Aorta (tissue), 5 donors: ENCODE measurements around the gene VPS13C. TPM values are rescaled to one million over a fixed set of nuclear protein-coding genes. Genes with fewer than 3 reads are reported as not detected.

Experiments used
- ATAC-seq: fragments of 200-7000 bp; cut with Tn5 transposase; one replicate; pipeline ENCODE4 v1.9.1; 2022; ENCODE audit warnings: moderate library complexity; ENCODE audit not compliant: low FRiP score
- DNase-seq, 2 donors: peaks; one replicate each; pipeline ENCODE4 v3.0.0-alpha.2; 2020
- H3K27ac ChIP-seq, 2 donors: one replicate each; pipeline ENCODE4 v1.5.1; 2013; ENCODE audit warnings: low read length in 2 of 2, mild to moderate bottlenecking in 2 of 2, moderate library complexity in 2 of 2, control low read depth in 1 of 2, inconsistent platforms in 1 of 2, low read depth in 1 of 2
- H3K27me3 ChIP-seq, 2 donors: one replicate each; pipeline ENCODE4 v1.6.1; 2013; ENCODE audit warnings: control low read depth in 1 of 2, low read length in 1 of 2, mild to moderate bottlenecking in 1 of 2, moderate library complexity in 1 of 2; ENCODE audit not compliant: insufficient read depth in 2 of 2, control insufficient read depth in 1 of 2
- H3K36me3 ChIP-seq, 2 donors: one replicate each; pipeline ENCODE4 v1.6.1; 2013; ENCODE audit warnings: control low read depth in 1 of 2, low read length in 1 of 2, mild to moderate bottlenecking in 1 of 2; ENCODE audit not compliant: insufficient read depth in 2 of 2, control insufficient read depth in 1 of 2
- H3K4me1 ChIP-seq, 2 donors: one replicate each; pipeline ENCODE4 v1.6.1; 2013; ENCODE audit warnings: low read length in 2 of 2, control low read depth in 1 of 2, mild to moderate bottlenecking in 1 of 2, moderate library complexity in 1 of 2; ENCODE audit not compliant: insufficient read depth in 2 of 2, control insufficient read depth in 1 of 2
- H3K4me3 ChIP-seq, 2 donors: one replicate each; pipeline ENCODE4 v1.5.1; 2013; ENCODE audit warnings: low read length in 2 of 2, control low read depth in 1 of 2, mild to moderate bottlenecking in 1 of 2
- H3K9me3 ChIP-seq: one replicate; pipeline ENCODE4 v1.6.1; 2013; ENCODE audit warnings: mild to moderate bottlenecking, low read length; ENCODE audit not compliant: control insufficient read depth
- WGBS, 2 donors: extraction: QIAGEN DNeasy Blood & Tissue Kit; methylation state at CpG; one replicate each; pipeline ENCODE4 v1.1.7; 2013; 5-methylcytosine and 5-hydroxymethylcytosine counted together
- intact Hi-C, 2 donors: fragments of 100-400 bp; cut with DNase I; formaldehyde crosslinking; loops; one replicate each; pipeline versions ENCODE4 v1.14.2 to v1.15.0; 2022
- polyA plus RNA-seq, 2 donors: library from polyadenylated mRNA; stranded (reverse); fragments of 200-250 nt; gene quantifications; one replicate each; pipeline ENCODE4 v1.2.3, GENCODE V29; 2013
- total RNA-seq, 2 donors: library from RNA; stranded (reverse); fragmentation: NEBNext Ultra II Directional; extraction: Animal tissue kit (Norgen Biotek cat#: 25700); gene quantifications; one replicate each; pipeline ENCODE4 v1.2.1, GENCODE V29; 2021
- donor health status: healthy with polysubstance abuse.
- donor health status: Bipolar disorder and iron deficiency.
- donor health status: DM: no; HTN: no; CAD: no.
- donor health status: DM: no; HTN: no; CAD: no.
- donor health status: DM: yes; HTN: yes; CAD: no.

VPS13C gene
- total and polyA plus RNA-seq, 4 donors = 3.1 to 123 (median 60.6) TPM

GRCh38 chr15:61946778-61947177, 113.5 kb downstream of the VPS13C start:
- ATAC-seq (no peak), DNase-seq (no peak)
- Histone ChIP-seq H3K4me1 (no peaks in the 10 kb centered on the region), H3K4me3 (no peak overlapping the region), H3K36me3 (peaks cover 0 to 2% of the 10 kb centered on the region in 2 donors), H3K27me3 (no peaks in the 10 kb centered on the region), H3K27ac (no peak overlapping the region), H3K9me3 (no peaks in the 10 kb centered on the region)
- intact Hi-C loops = no loop called here

GRCh38 chr15:61943992-61944391, 116.3 kb downstream of the VPS13C start:
- ATAC-seq = no peak
- Histone ChIP-seq H3K27ac (no peak overlapping the region), H3K36me3 (peaks cover 2% of the 10 kb centered on the region in 2 donors), H3K9me3 (no peaks in the 10 kb centered on the region), H3K4me3 (no peak overlapping the region), H3K27me3 (no peaks in the 10 kb centered on the region), H3K4me1 (no peaks in the 10 kb centered on the region)
- intact Hi-C loops = no loop called here
- 93 to 98% methylated on average over 2 of the region's 2 CpGs for WGBS, 2 donors
- no peak for DNase-seq

- ATAC-seq (no peak), DNase-seq (no peak)
- intact Hi-C loops = no loop called here
- Histone ChIP-seq H3K4me1 (no peaks in the 10 kb centered on the region), H3K27ac (no peak overlapping the region), H3K4me3 (no peak overlapping the region), H3K36me3 (peaks cover 0 to 4% of the 10 kb centered on the region in 2 donors), H3K9me3 (no peaks in the 10 kb centered on the region), H3K27me3 (no peaks in the 10 kb centered on the region)
- WGBS, 2 donors = 71 to 86% methylated on average over 1 of the region's 1 CpG
Measured at GRCh38 chr15:61938249-61938648, 122.0 kb downstream of the VPS13C start.

- no peak for ATAC-seq
- peaks cover 0 to 4% of the 10 kb centered on the region in 2 donors for H3K36me3 ChIP-seq
- H3K9me3 ChIP-seq = no peaks in the 10 kb centered on the region
- no peak overlapping the region for H3K4me3 ChIP-seq
- no peaks in the 10 kb centered on the region for H3K27me3 ChIP-seq
- no peak overlapping the region for H3K27ac ChIP-seq
- 82 to 89% methylated on average over 4 of the region's 4 CpGs for WGBS, 2 donors
- intact Hi-C loops = no loop called here
- H3K4me1 ChIP-seq = no peaks in the 10 kb centered on the region
- no peak for DNase-seq
Measured at GRCh38 chr15:61936528-61937195, 123.6 kb downstream of the VPS13C start.

- Histone ChIP-seq H3K27me3 (no peaks in the 10 kb centered on the region), H3K9me3 (no peaks in the 10 kb centered on the region), H3K27ac (no peak overlapping the region), H3K4me3 (no peak overlapping the region), H3K36me3 (peaks cover 0 to 3% of the 10 kb centered on the region in 2 donors), H3K4me1 (no peaks in the 10 kb centered on the region)
- WGBS, 2 donors = 94 to 97% methylated on average over 4 of the region's 4 CpGs
- ATAC-seq (no peak), DNase-seq (no peak)
- intact Hi-C loops = no loop called here
Measured at GRCh38 chr15:61935493-61935892, 124.8 kb downstream of the VPS13C start.

- DNase-seq = no peak
- no peak for ATAC-seq
- H3K4me3 ChIP-seq = no peak overlapping the region
- H3K9me3 ChIP-seq = no peaks in the 10 kb centered on the region
- no peaks in the 10 kb centered on the region for H3K27me3 ChIP-seq
- H3K4me1 ChIP-seq = no peaks in the 10 kb centered on the region
- H3K27ac ChIP-seq = no peak overlapping the region
- intact Hi-C loops = no loop called here
- peaks cover 0 to 3% of the 10 kb centered on the region in 2 donors for H3K36me3 ChIP-seq
Measured at GRCh38 chr15:61929452-61929851, 130.8 kb downstream of the VPS13C start.

- no peaks in the 10 kb centered on the region for H3K4me1 ChIP-seq
Measured at GRCh38 chr15:61923173-61923572, 137.1 kb downstream of the VPS13C start.

GRCh38 chr15:61921093-61921492, 139.2 kb downstream of the VPS13C start:
- no peak for ATAC-seq
- H3K36me3 ChIP-seq = peaks cover 0 to 8% of the 10 kb centered on the region in 2 donors

More at GRCh38 chr15:61923173-61923572, 137.1 kb downstream of the VPS13C start:
- DNase-seq = no peak
- Histone ChIP-seq H3K4me3 (no peak overlapping the region), H3K27ac (no peak overlapping the region), H3K27me3 (no peaks in the 10 kb centered on the region), H3K9me3 (no peaks in the 10 kb centered on the region), H3K36me3 (peaks cover 3% of the 10 kb centered on the region in 2 donors)
- 97 to 99% methylated on average over 3 of the region's 3 CpGs for WGBS, 2 donors
- intact Hi-C loops = no loop called here
- ATAC-seq = no peak

GRCh38 chr15:61917457-61917856, 142.8 kb downstream of the VPS13C start:
- intact Hi-C loops = no loop called here
- no peak for DNase-seq
- Histone ChIP-seq H3K9me3 (no peaks in the 10 kb centered on the region), H3K27ac (no peak overlapping the region), H3K27me3 (no peaks in the 10 kb centered on the region), H3K36me3 (peaks cover 2 to 12% of the 10 kb centered on the region in 2 donors), H3K4me1 (no peaks in the 10 kb centered on the region), H3K4me3 (no peak overlapping the region)
- no peak for ATAC-seq
- WGBS, 2 donors = 94 to 97% methylated on average over 1 of the region's 1 CpG

More at GRCh38 chr15:61921093-61921492, 139.2 kb downstream of the VPS13C start:
- intact Hi-C loops = no loop called here
- Histone ChIP-seq H3K4me3 (no peak overlapping the region), H3K9me3 (no peaks in the 10 kb centered on the region), H3K27me3 (no peaks in the 10 kb centered on the region), H3K4me1 (no peaks in the 10 kb centered on the region), H3K27ac (no peak overlapping the region)
- WGBS, 2 donors = 90 to 93% methylated on average over 1 of the region's 1 CpG
- DNase-seq = no peak
